Left hindlimb (tissue), 1 donor: ENCODE measurements around the gene PNPO.
"Not testable (repeated sequence)": the region's sequence is repeated elsewhere in the genome, so short reads cannot be mapped to it uniquely, and the experiment has no call there.

Experiments used
- DNase-seq: peaks from one replicate; pipeline ENCODE4 v3.0.0-alpha.2; 2018

Gene PNPO

GRCh38 chr17:47980541-47980940 is 39.2 kb downstream of the PNPO start:
- DNase-seq: no peak

GRCh38 chr17:47981462-47981861 is 40.1 kb downstream of the PNPO start:
- no peak for DNase-seq

- DNase-seq: no peak
Observed at GRCh38 chr17:47982091-47982617, 40.8 kb downstream of the PNPO start.

GRCh38 chr17:47982645-47983390 is 41.4 kb downstream of the PNPO start:
- no peak for DNase-seq

DNA sequence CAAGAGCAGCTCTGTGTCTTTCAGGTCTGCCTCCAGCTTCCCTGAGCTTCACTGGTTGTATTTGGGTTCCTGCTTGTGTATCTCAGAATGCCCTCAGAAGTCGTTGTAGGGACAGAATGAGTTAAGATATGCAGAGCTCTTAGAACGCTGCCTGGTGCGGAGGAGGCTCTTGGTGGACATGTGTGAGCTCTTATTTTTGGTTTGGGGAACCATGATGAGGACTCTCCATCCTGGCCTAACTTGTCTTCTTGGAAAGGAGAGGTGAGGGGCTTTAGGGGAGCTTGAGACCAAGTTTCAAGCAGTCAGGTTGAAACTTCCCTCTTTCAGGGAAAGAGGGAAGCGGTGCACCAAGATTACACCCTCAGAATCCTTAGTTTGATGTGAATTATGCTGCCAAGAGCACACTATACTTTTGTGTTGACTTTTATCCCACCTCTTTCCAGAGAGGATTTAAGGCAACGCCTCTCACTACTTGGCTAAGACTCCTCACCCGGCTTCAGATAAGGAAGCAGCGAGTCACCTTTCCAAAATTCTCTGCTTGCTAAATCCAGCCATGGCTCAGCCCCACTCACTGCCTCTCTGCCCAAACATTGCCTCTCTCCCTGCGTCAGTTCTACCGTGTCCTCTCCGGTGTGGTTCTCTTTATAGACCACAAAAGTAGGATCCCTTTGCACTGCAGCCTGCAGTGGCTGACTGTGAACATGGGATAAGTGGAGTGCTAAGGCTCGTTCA is 42.3 kb downstream of the PNPO start:
- DNase-seq: no peak

GRCh38 chr17:47986520-47986919 is 45.1 kb downstream of the PNPO start:
- DNase-seq: no peak

DNA sequence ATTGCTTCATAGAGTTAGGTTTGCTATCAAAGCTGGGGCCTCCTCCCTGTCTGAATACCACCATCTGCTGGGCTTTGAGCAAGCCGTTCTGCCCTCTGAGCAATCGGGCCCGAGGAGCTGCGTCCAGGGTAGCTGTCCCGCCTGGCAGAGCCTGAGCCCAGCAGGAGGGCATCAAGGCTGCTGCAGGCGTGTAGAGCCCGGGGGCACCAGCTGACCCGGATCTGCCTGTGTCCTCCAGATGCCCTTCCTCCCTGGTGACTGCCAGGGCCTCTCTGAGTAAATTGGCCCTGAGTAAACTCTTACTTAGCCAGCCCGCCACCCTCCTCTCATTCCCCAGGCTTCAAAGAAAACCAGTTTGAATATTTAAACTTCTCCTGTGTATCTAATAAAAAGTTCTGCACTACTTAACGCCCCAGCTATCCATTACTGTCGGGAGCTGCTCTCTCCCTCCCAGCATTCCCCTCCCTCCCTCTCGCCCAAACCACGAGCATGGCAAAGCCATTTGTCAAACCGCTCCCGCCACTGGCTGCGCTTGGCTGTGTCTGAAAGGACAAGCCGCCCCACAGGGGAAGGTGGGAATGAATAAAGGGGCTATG is 46.0 kb downstream of the PNPO start:
- DNase-seq: no peak

DNA sequence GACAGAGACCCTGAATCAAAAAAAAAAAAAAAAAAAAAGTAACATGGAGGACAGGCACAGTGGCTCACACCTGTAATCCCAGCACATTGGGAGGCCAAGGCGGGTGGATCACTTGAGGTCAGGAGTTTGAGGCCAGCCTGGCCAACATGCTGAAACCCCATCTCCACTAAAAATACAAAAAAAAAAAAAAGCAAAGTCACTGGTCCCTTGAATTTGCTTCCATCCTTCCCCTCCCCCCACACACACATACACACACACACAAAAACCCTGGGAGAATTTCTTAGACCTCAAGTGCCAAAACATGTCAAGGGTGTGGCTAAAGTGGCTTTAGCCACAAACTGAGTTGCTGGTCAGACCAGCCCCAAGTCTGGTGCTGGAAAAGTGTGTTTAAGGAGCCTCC is 47.1 kb downstream of the PNPO start:
- DNase-seq: not testable (repeated sequence)

- DNase-seq: no peak
Observed at GRCh38 chr17:47989159-47989558, 47.8 kb downstream of the PNPO start.

- DNase-seq: no peak
Observed at GRCh38 chr17:47989700-47990099, 48.3 kb downstream of the PNPO start.

- no peak for DNase-seq
Observed at GRCh38 chr17:47990962-47991731, 49.8 kb downstream of the PNPO start.

- DNase-seq: no peak
Observed at GRCh38 chr17:47992216-47992615, 50.8 kb downstream of the PNPO start.

- DNase-seq: no peak
Observed at GRCh38 chr17:47993031-47993564, 51.7 kb downstream of the PNPO start.

DNA sequence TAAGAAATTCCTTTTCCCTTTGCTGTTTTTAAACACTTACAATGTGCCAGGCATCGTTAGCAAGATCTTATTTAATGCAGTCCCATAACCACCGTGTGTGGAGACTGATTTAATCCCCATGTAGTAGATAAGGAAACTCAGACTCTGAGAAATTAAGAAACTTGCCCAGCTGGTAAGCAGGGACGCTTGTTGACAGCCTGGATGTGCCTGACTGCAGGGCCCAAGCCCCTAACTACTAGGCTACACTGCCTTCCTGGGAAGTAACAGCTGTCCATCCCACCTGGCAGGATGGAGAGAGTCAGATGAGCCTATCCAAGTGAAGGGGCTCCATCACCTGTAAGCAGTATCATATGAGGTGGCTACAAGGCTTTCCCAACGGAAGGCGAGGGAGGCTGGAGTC is 52.6 kb downstream of the PNPO start:
- no peak for DNase-seq

DNA sequence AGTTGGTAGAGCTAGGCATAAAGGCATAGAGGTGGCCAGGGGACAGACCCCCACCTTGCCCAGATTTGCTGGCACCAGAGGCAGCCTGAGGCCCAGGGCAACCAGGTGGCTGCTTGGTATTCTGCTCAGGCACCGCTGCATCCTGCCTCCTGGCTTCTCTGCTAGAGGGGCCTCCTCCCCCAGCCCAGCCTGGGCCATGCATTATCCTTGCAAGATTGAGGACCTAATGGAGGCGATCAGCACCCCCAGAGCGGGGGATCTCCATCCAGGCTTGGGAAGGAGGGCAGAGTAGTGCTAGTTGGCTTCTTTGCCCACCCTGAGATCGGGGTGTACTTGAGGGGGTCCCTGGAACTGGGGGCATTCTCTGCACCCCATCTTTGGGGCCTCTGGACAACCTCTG is 53.4 kb downstream of the PNPO start:
- DNase-seq: no peak

GRCh38 chr17:47995241-47995935 is 54.0 kb downstream of the PNPO start:
- no peak for DNase-seq

GRCh38 chr17:47996201-47996600 is 54.8 kb downstream of the PNPO start:
- no peak for DNase-seq

DNA sequence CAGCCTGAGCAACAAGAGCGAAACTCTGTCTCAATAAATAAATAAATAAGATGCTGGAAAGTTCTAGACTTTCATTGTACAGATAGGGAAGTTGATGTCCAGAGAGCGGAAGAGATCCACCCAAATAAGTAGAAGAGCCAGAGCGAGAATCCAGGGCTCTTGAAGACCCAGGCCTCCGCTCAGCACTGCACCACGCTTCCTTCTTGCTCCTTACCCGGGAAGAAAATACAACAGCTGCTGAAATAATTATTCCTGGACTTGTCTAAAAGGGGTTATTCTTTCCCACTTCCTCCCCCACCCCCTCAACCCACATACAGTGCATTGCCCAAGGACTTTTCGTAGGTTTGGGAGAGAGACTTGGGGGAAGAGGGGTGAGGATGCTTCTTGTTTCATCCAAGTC is 56.2 kb downstream of the PNPO start:
- DNase-seq: no peak

- DNase-seq: no peak
Observed at GRCh38 chr17:47998044-47998443, 56.7 kb downstream of the PNPO start.
